Motor neuron (in vitro differentiated cells): ENCODE results near the gene EGF. TPM values are rescaled to one million over a fixed set of nuclear protein-coding genes. Genes with fewer than 3 reads are reported as not detected.

Experiments used
- ATAC-seq, 8 experiments: fragments of 200-7000 bp; cut with Tn5 transposase; replicated peaks in 6 of 8; 2 replicates each; pipeline ENCODE4 v1.8.0; 2021; ENCODE audit warnings: mild to moderate bottlenecking in 8 of 8, moderate library complexity in 8 of 8
- H3K27ac ChIP-seq, 2 donors: fragments of 250-450 bp; sonication (Bioruptor Pico); 2 replicates each; pipeline ENCODE4 v1.9.0; 2021; ENCODE audit warnings: antibody characterized with exemption in 2 of 2, mild to moderate bottlenecking in 2 of 2, moderate library complexity in 1 of 2
- H3K4me1 ChIP-seq, 2 donors: fragments of 250-450 bp; sonication (Bioruptor Pico); replicated peaks in 1 of 2; 2 replicates each; pipeline ENCODE4 v1.6.1; 2021; ENCODE audit warnings: antibody characterized with exemption in 2 of 2, mild to moderate bottlenecking in 2 of 2, moderate library complexity in 1 of 2
- H3K4me3 ChIP-seq, 5 donors: fragments of 250-450 bp; sonication (Bioruptor Pico); 2 replicates each; pipeline ENCODE4 v1.9.0; 2021; ENCODE audit warnings: antibody characterized with exemption in 5 of 5, mild to moderate bottlenecking in 5 of 5, moderate library complexity in 4 of 5
- WGBS, 10 experiments: fragments of 450-650 bp; shearing (Covaris generic); methylation state at CpG; one replicate each; pipeline ENCODE4 v1.0.0; 2022; 5-methylcytosine and 5-hydroxymethylcytosine counted together
- in situ Hi-C, 9 experiments: fragments of 400-800 bp; cut with MboI; loops; one replicate each; pipeline ENCODE4 v1.15.0; 2021; ENCODE audit warnings: low sequenced_read_pairs in 9 of 9, low pct_unique_long_range_greater_than_20kb in 2 of 9; ENCODE audit not compliant: unreplicated experiment in 9 of 9
- total RNA-seq, 8 experiments: library from RNA; unstranded; fragments of 300-600 nt; gene quantifications; 2 replicates each; pipeline versions ENCODE4 v1.2.3 to v1.2.4, GENCODE V29; 2022

EGF gene
- total RNA-seq, 8 experiments from 2014 or later = 2.0 to 9.3 (median 3.6) TPM

GRCh38 chr4:110061076-110061475 lies 148.4 kb downstream of the EGF start:
- in situ Hi-C loops = no loop called here
- ATAC-seq = no peak

More at GRCh38 chr4:110061076-110061475, 148.4 kb downstream of the EGF start:
- no peak overlapping the region for H3K4me3 ChIP-seq
- no peaks in the 10 kb centered on the region for H3K4me1 ChIP-seq
- WGBS, 10 experiments = 60 to 100% (median 90%) methylated on average over 1 to 2 of the region's 2 CpGs; no CpG with 5 or more reads in 3 of the 10 experiments
- no peak overlapping the region for H3K27ac ChIP-seq

Other genes starting within 250 kb of the EGF start
- gene CASP6, start 209.4 kb upstream of the EGF start, total RNA-seq = 10 to 100 TPM in 2 of 8 experiments, 1 to 10 TPM in 6; 6.1 to 15.4 (median 8.2) TPM
- 10 to 100 TPM; 10.4 to 55.7 (median 18.9) TPM for gene PLA2G12A, start 182.8 kb upstream of the EGF start, total RNA-seq
- gene CFI, start 110.9 kb upstream of the EGF start, total RNA-seq = 100 to 1,000 TPM in 1 of 8 experiments, 10 to 100 TPM in 2, 1 to 10 TPM in 1, under 1 TPM in 3, not detected in 1; 0.14 to 242 (median 7.5) TPM
- gene GAR1, start 97.1 kb upstream of the EGF start, total RNA-seq = 10 to 100 TPM; 10.6 to 31.6 (median 15.7) TPM
- under 1 TPM in 4 of 8 experiments, not detected in 4; 0.14 to 0.81 (median 0.40) TPM for gene RRH, start 84.9 kb upstream of the EGF start, total RNA-seq
- gene LRIT3, start 64.8 kb upstream of the EGF start, total RNA-seq = under 1 TPM; 0.11 to 0.36 (median 0.21) TPM